Measurements from ENCODE around the gene C1orf105. TPM values are rescaled to one million over a fixed set of nuclear protein-coding genes. Genes with fewer than 3 reads are reported as not detected.

Gene C1orf105
- total and polyA plus RNA-seq, 10 of the 15 experiments (the other 5 are each of a cell fraction or from before 2014, with no cell fraction given): not detected

DNA sequence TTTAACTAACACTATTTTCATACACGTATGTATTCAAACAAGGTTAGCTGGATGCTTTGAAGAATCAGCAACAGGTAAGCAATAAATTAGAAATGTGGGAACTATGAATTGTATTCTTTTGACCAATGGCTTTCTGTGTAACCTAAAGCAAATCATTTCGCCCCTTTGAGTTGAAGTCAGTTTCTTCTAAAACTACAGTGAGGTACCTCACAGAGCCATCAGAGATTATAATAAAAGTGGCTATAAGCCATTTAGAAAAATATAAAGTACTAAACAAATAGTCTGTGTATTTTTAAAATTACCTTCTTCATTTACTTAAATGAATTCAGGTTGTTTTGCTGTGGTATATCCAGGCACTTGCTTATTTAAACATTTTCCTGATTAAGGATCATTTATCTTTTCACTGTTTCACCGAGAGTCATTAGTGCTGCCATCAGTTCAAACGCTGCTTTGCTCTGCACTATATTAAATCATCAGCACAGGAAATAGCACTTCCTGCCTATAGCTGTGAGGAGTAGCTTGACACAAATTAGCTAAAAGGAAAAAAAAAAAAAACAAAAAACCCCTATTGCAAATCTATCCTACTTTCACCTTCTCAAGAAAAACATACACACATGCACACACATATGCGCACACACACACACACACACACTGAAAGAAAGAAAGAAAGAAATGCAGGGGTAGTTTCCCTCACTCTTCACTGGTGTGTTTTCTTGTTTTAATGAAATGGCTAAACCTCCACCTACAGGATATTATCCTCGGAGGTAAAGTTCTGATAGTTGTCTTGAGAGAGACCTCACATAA is 39.8 kb upstream of the C1orf105 start:
- no peak for DNase-seq (ENCODE audit: low read depth, low spot score)
- WGBS (ENCODE audit: insufficient coverage, insufficient replicate concordance, low lambda C conversion rate, missing lambda C conversion rate): 7% methylated on average over 6 of the region's 6 CpGs
- TF ChIP-seq LARP7 (IDR thresholded peaks at IDR 0.05) (no peak), SUPT20H (IDR thresholded peaks at IDR 0.05; ENCODE audit: borderline replicate concordance, control insufficient read depth, low read depth, low read length) (no peak), STAT3 (IDR thresholded peaks at IDR 0.05; ENCODE audit: low read depth, low read length) (no peak), SPI1 (IDR thresholded peaks at IDR 0.05; ENCODE audit: borderline replicate concordance, insufficient read depth, low read depth, low read length) (peak; percentile 38; the same call in 1 of the 2 replicates), MTA3 (IDR thresholded peaks at IDR 0.05; ENCODE audit: borderline replicate concordance, low read length) (no peak; the same call in 1 of the 2 replicates), SMC3 (IDR thresholded peaks at IDR 0.05; ENCODE audit: borderline replicate concordance, low read length) (peak; percentile 43; the same call in 1 of the 2 replicates), CBFB (IDR thresholded peaks at IDR 0.05; ENCODE audit: low read depth) (no peak)
- TF ChIP-seq, protein P1, sequence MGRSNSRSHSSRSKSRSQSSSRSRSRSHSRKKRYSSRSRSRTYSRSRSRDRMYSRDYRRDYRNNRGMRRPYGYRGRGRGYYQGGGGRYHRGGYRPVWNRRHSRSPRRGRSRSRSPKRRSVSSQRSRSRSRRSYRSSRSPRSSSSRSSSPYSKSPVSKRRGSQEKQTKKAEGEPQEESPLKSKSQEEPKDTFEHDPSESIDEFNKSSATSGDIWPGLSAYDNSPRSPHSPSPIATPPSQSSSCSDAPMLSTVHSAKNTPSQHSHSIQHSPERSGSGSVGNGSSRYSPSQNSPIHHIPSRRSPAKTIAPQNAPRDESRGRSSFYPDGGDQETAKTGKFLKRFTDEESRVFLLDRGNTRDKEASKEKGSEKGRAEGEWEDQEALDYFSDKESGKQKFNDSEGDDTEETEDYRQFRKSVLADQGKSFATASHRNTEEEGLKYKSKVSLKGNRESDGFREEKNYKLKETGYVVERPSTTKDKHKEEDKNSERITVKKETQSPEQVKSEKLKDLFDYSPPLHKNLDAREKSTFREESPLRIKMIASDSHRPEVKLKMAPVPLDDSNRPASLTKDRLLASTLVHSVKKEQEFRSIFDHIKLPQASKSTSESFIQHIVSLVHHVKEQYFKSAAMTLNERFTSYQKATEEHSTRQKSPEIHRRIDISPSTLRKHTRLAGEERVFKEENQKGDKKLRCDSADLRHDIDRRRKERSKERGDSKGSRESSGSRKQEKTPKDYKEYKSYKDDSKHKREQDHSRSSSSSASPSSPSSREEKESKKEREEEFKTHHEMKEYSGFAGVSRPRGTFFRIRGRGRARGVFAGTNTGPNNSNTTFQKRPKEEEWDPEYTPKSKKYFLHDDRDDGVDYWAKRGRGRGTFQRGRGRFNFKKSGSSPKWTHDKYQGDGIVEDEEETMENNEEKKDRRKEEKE (IDR thresholded peaks at IDR 0.05): no peak
- TF ChIP-seq, protein P2, sequence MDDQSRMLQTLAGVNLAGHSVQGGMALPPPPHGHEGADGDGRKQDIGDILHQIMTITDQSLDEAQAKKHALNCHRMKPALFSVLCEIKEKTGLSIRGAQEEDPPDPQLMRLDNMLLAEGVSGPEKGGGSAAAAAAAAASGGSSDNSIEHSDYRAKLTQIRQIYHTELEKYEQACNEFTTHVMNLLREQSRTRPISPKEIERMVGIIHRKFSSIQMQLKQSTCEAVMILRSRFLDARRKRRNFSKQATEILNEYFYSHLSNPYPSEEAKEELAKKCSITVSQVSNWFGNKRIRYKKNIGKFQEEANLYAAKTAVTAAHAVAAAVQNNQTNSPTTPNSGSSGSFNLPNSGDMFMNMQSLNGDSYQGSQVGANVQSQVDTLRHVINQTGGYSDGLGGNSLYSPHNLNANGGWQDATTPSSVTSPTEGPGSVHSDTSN (IDR thresholded peaks at IDR 0.05; ENCODE audit: insufficient replicate concordance, low read depth, low read length): no peak
- TF ChIP-seq, protein P3, sequence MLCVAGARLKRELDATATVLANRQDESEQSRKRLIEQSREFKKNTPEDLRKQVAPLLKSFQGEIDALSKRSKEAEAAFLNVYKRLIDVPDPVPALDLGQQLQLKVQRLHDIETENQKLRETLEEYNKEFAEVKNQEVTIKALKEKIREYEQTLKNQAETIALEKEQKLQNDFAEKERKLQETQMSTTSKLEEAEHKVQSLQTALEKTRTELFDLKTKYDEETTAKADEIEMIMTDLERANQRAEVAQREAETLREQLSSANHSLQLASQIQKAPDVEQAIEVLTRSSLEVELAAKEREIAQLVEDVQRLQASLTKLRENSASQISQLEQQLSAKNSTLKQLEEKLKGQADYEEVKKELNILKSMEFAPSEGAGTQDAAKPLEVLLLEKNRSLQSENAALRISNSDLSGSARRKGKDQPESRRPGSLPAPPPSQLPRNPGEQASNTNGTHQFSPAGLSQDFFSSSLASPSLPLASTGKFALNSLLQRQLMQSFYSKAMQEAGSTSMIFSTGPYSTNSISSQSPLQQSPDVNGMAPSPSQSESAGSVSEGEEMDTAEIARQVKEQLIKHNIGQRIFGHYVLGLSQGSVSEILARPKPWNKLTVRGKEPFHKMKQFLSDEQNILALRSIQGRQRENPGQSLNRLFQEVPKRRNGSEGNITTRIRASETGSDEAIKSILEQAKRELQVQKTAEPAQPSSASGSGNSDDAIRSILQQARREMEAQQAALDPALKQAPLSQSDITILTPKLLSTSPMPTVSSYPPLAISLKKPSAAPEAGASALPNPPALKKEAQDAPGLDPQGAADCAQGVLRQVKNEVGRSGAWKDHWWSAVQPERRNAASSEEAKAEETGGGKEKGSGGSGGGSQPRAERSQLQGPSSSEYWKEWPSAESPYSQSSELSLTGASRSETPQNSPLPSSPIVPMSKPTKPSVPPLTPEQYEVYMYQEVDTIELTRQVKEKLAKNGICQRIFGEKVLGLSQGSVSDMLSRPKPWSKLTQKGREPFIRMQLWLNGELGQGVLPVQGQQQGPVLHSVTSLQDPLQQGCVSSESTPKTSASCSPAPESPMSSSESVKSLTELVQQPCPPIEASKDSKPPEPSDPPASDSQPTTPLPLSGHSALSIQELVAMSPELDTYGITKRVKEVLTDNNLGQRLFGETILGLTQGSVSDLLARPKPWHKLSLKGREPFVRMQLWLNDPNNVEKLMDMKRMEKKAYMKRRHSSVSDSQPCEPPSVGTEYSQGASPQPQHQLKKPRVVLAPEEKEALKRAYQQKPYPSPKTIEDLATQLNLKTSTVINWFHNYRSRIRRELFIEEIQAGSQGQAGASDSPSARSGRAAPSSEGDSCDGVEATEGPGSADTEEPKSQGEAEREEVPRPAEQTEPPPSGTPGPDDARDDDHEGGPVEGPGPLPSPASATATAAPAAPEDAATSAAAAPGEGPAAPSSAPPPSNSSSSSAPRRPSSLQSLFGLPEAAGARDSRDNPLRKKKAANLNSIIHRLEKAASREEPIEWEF (IDR thresholded peaks at IDR 0.05; ENCODE audit: insufficient replicate concordance, low read depth, low read length): peak; percentile 91

More for the DNA sequence above, 39.8 kb upstream of the C1orf105 start:
- ChIA-PET POLR2A (interaction anchor here (0.6 to 2.8 kb wide), 22 partner anchors 10 to 1583 kb away, joined by 3 to 42 read pairs (median 5); no protein-coding TSS in a partner anchor), CTCF (interaction anchor here (0.6 to 7.0 kb wide), 13 partner anchors 10 to 644 kb away, joined by 3 to 64 read pairs (median 4); no protein-coding TSS in a partner anchor), RAD21 (ENCODE audit: unreplicated experiment) (interaction anchor here (0.6 to 3.6 kb wide), 26 partner anchors 10 to 584 kb away, joined by 3 to 75 read pairs (median 6); no protein-coding TSS in a partner anchor), SMC1A (ENCODE audit: uncharacterized antibody, unreplicated experiment) (interaction anchor here (0.6 to 16.9 kb wide), 12 partner anchors 15 to 378 kb away, joined by 3 to 345 read pairs (median 4); no protein-coding TSS in a partner anchor)
- peak overlapping the region; percentile 71 for H3K4me2 ChIP-seq (ENCODE audit: control insufficient read depth, insufficient read depth)
- no peaks in the 10 kb centered on the region for H3K36me3 ChIP-seq (ENCODE audit: control insufficient read depth in 2 of 2, insufficient read depth in 2 of 2, low read length in 1 of 2)
- peaks cover 4% of the 10 kb centered on the region; the same call in 1 of the 3 replicates for H3K9me3 ChIP-seq (replicated peaks; ENCODE audit: control insufficient read depth, insufficient read depth, low read length)
- peaks cover 20% of the 10 kb centered on the region for H3K4me1 ChIP-seq (ENCODE audit: control insufficient read depth, insufficient read depth, low read length)
- H3K79me2 ChIP-seq (ENCODE audit: control insufficient read depth, insufficient read depth, low read length): no peaks in the 10 kb centered on the region
- in situ Hi-C loops (cut with MboI) (no loop called here), intact Hi-C loops (cut with micrococcal nuclease; ENCODE audit: unreplicated experiment) (loop anchor here (1.0 to 2.0 kb wide), 4 partner anchors 10 to 38 kb away; no protein-coding TSS in a partner anchor)
- ATAC-seq (peak; percentile 98), FAIRE-seq (peak; percentile 73)
- no peaks in the 10 kb centered on the region for H3K27me3 ChIP-seq (replicated peaks in 1 of 2; ENCODE audit: control insufficient read depth in 2 of 2, insufficient read depth in 2 of 2, low read length in 1 of 2)
- peak overlapping the region; percentile 93 for H3K27ac ChIP-seq (ENCODE audit: control insufficient read depth, insufficient read depth)
- peak overlapping the region; percentile 4; the same call in 1 of the 2 replicates for H3K4me3 ChIP-seq
- TSS peak; percentile 98 for BruUV-seq (replicated peaks)
- peak overlapping the region; percentile 66 for H2AFZ ChIP-seq (ENCODE audit: control insufficient read depth, low read depth, low read length)
- H4K20me1 ChIP-seq (ENCODE audit: control insufficient read depth, insufficient read depth): no peaks in the 10 kb centered on the region
- H3K9ac ChIP-seq (ENCODE audit: control insufficient read depth, insufficient read depth, low read length): peak overlapping the region; percentile 41

All from GM12878 (cell line).